GM12874 (cell line): ENCODE results near the gene ADARB2.

ENCODE experiments used
- CTCF ChIP-seq: IDR thresholded peaks from 2 replicates; pipeline ENCODE4 v1.5.1; 2011; ENCODE audit warnings: low read depth, mild to moderate bottlenecking, control low read depth, low read length, moderate library complexity; ENCODE audit not compliant: insufficient read depth

ADARB2 gene

GRCh38 chr10:1425879-1426278 lies 311.4 kb downstream of the ADARB2 start:
- TF ChIP-seq CTCF: no peak

DNA sequence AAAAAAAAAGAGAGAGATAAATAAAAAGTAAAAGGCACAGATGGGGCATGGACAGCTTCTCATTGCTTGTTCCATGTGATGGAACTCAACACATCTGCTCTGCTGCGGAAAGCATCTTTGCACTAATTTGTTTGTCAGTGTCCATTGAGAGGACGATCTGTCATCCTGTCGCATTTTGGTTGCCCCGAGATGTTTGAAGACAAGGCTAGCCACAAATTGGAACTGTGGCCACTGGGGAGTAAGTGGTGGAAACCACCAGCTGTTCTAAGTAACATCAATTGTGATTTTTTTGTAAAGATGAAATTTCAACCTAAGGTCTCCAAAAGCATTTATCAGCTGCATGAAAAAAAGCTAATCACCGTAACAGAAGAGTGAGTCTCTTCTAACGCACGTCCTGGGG lies 312.7 kb downstream of the ADARB2 start:
- no peak for TF ChIP-seq CTCF

DNA sequence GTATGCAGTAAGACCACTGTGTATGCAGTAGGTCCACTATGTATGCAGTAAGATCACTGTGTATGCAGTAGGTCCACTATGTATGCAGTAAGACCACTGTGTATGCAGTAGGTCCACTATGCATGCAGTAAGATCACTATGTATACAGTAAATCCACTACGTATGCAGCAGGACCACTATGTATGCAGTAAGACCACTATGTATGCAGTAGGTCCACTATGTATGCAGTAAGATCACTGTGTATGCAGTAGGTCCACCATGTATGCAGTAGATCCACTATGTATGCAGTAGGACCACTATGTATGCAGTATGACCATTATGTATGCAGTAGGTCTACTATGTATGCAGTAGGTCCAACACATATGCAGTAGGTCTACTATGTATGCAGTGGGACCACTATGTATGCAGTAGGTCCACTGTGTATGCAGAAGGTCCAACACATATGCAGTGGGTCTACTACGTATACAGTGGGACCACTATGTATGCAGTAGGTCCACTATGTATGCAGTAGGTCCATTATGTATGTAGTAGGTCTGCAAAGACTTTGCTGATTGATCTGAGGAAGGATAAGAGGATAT lies 313.6 kb downstream of the ADARB2 start:
- no peak for TF ChIP-seq CTCF

- TF ChIP-seq CTCF: no peak
These were observed 315.1 kb downstream of the ADARB2 start for GRCh38 chr10:1422275-1422674.

GRCh38 chr10:1420661-1421362 lies 316.5 kb downstream of the ADARB2 start:
- peak; percentile 85 for TF ChIP-seq CTCF

DNA sequence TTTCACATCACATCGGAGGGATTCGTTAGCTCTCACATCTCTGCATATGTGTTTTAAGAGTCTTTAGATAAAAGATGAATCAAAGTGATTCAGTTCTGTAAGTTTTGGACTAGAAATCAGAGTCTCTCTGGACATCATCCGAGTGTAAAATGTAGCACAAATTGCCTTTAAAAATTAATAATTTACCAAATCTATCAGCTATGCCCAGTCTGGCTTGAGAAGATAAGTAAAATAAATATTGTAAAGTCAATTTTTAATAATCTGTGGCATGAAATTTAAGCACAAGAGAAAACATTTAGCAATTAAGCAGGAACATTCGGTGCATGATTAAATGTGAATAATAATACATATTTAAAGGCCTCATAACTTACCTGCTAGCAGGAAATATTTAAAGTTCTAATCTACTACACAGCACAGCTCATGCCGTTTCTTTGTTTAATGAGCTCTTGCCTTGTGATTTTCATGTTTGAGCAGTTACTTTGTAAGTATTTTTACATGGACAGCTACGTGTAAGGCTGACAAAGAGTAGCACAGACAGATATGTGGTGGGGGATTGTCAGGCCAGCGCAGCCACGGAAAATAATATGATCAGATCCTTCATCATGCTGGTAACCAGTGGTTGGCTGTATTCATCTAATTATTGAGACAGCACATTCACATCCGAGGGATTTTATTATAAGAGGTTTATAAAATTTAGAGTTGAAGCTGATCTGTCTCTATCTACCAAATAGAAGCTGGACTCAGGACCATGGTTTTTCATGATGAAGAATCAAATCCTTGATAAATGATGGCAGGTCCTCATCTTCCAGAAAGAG lies 317.3 kb downstream of the ADARB2 start:
- no peak for TF ChIP-seq CTCF

- TF ChIP-seq CTCF: no peak
These were observed 319.2 kb downstream of the ADARB2 start for GRCh38 chr10:1418031-1418550.
